DMS53 treated with DMSO at 0.1 percent for 48 hours (cell line): ENCODE measurements around the gene OR5H1.
"Not testable (repeated sequence)": the region's sequence is repeated elsewhere in the genome, so short reads cannot be mapped to it uniquely, and the experiment has no call there.

Experiments
- DNase-seq: peaks from one replicate; lab custom pipeline; 2025; ENCODE audit not compliant: unreplicated experiment; lab: John Stamatoyannopoulos, UW

OR5H1 gene

GRCh38 chr3:98130421-98130820 lies at the start of gene OR5H1:
TSS of gene OR5H1 (plus strand) at chr3:98130721. CDS start at chr3:98132698, 1,977 bp downstream.
- DNase-seq: no peak

- no peak for DNase-seq
These were observed 43.6 kb upstream of the OR5H1 start, which contains the start of gene OR5AC2 for GRCh38 chr3:98086873-98087272. TSS of gene OR5AC2 (plus strand) at chr3:98087173. CDS start at chr3:98087173, 0 bp downstream.

- DNase-seq: peak; percentile 59
These were observed 34.6 kb upstream of the OR5H1 start for GRCh38 chr3:98095882-98096281.

DNA sequence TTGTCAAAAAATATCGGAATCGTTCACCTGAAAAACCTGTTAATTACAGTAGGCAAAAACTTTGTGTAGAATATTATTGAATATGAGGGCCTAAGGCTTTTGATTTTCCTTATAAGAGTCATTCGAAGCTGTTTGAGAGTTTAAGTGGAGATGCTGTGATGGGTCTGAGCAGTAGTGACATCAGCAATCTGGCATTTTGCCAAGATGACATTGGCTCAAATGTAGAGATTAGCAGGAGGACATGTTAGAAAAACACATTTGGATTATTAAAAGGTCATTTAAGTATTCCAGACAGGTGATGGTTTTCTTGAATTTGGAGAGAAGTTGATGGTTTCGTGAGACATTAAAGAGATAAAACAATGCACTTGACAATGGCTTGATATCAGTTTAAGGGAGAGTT lies 30.7 kb upstream of the OR5H1 start:
- peak; percentile 8 for DNase-seq

GRCh38 chr3:98108162-98108561 lies 22.4 kb upstream of the OR5H1 start:
- DNase-seq: no peak

- DNase-seq: no peak
These were observed 20.5 kb upstream of the OR5H1 start for GRCh38 chr3:98109807-98110549.

DNA sequence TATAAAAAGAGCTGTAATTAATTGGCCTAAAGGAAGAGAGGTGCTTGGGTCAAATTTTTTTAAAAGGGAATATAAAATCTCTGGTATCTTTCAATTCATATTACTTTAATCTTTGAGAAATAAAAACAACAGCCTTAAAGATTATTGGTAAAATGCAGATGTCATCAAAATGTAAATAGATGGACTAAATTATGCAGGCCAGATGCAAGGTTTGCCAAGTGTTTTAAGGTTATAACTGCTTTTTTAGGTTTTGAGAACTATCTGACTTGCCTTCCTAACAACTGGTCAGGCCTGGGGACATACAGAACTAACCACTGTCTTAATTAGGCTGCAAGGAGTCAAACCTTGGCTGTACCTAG lies 20.0 kb upstream of the OR5H1 start:
- DNase-seq: no peak

- no peak for DNase-seq
These were observed 16.3 kb upstream of the OR5H1 start for GRCh38 chr3:98114264-98114663.

GRCh38 chr3:98115717-98116116 lies 14.8 kb upstream of the OR5H1 start:
- DNase-seq: no peak

GRCh38 chr3:98136631-98137030 lies 6.1 kb downstream of the OR5H1 start:
- DNase-seq: no peak

DNA sequence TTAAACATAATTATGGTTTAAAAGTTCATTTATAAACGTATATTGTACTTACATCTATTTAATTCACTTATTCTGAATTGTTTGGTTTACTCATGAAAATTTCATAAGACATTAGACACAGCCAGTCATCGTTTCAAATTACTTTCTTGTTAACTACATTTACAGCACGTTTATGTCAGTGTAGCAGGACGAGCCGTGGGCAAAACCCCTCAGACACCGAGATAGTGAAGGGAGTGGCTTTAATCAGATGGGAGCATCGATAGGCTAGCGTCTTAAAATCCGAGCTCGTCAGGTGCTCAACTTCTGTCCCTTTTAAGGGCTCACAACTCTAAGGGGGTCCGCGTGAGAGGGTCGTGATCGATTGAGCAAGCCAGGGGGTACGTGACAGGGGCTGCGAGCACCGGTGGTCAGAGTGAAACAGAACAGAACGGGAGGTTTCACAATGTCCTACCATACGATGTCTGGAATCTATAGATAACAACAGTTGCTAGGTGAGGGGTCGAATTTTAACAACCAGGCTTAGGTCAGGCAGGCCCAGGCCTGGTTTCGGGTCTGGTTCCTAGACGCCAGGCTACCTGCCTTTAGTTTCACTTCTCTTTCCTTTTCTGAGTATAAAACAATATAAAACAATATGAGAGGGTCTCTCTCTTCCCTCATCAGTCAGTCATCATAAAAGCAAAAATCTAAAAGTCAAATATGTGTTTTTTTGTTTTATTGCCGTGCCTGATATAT lies 7.5 kb downstream of the OR5H1 start:
- DNase-seq: not testable (repeated sequence)

- DNase-seq: no peak
These were observed 10.0 kb downstream of the OR5H1 start for GRCh38 chr3:98140531-98140930.

GRCh38 chr3:98147179-98147578 lies 16.7 kb downstream of the OR5H1 start, which contains the start of gene OR5H14:
TSS of gene OR5H14 (plus strand) at chr3:98147479. CDS start at chr3:98149386, 1,907 bp downstream.
- no peak for DNase-seq

- no peak for DNase-seq
These were observed 18.2 kb downstream of the OR5H1 start for GRCh38 chr3:98148751-98149150.

DNA sequence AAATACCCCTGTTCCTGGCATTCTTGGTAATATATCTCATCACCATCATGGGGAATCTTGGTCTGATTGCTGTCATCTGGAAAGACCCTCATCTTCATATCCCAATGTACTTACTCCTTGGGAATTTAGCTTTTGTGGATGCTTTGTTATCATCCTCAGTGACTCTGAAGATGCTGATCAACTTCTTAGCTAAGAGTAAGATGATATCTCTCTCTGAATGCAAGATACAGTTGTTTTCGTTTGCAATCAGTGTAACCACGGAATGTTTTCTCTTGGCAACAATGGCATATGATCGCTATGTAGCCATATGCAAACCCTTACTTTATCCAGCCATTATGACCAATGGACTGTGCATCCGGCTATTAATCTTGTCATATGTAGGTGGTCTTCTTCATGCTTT lies 18.9 kb downstream of the OR5H1 start:
- DNase-seq: not testable (repeated sequence)

DNA sequence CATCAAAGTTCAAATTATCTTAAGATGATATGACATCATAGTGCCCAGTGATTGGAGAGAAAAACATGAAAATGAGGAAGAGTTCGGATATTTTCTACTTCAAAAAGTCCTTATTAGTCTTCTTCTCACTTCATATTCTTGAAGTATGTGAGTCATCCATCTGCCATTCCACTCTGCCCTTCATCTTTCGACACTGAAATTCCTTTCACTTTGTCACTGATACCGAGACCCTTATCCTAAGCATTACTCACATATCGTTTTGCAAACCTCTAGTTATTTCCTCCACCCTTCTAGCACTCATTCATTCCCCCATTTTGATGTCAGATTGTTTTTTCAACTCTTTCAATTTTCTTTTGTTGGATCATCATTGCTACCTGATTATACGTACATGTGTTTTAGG lies 20.7 kb downstream of the OR5H1 start:
- no peak for DNase-seq

DNA sequence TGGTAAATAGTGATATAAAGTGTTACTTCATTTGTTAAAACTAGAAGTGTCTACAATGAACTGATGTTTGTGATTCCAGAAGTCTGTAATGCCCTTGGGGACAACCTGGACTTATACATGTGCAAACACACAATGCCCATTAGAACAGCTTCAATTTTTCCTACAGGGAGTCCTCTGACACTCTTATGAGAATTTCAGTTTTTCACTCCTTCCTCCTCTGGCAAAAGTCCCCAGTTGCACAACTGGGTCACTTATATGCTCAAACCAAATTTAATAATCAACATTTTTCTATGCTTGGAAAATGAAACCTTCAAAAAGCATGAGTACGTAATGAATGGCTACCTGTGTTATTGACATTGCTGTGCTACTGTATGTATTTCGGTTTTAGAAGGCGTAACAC lies 35.9 kb downstream of the OR5H1 start, which contains the start of gene OR5H15:
OR5H15 (plus strand) TSS at position 301 of the 400 bp plus-strand sequence. CDS start 2,004 bp downstream, outside the sequence.
- DNase-seq: no peak

DNA sequence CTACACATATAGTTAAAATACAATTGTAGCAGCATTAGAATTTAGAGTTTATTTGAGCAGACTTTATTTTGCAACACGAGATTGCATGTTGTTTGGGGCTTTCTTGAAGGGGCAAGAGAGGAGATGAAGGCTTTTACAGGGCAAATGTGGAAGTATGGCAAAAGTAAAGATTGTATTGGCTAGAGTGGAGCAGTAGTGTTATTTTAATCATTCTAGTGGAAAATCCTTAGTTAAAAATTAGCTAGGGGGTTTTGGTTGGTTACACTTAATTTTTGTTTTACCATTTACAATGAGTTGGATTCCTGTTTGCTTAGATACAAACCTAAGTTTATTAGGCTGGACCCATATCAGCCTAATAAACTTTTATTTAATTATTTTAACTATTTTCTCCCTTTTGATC lies 40.5 kb downstream of the OR5H1 start:
- DNase-seq: no peak

- no peak for DNase-seq
These were observed 42.1 kb downstream of the OR5H1 start for GRCh38 chr3:98172621-98173020.

- no peak for DNase-seq
These were observed 49.9 kb downstream of the OR5H1 start for GRCh38 chr3:98180319-98180890.

GRCh38 chr3:98182196-98182595 lies 51.7 kb downstream of the OR5H1 start:
- no peak for DNase-seq

- no peak for DNase-seq
These were observed 54.7 kb downstream of the OR5H1 start for GRCh38 chr3:98185180-98185579.
